Lung (tissue), 12 donors: ENCODE data around the gene BMP6. TPM values are rescaled to one million over a fixed set of nuclear protein-coding genes. Genes with fewer than 3 reads are reported as not detected.

ENCODE experiments used
- ATAC-seq: fragments of 200-7000 bp; cut with Tn5 transposase; one replicate; pipeline ENCODE4 v1.9.1; 2020; ENCODE audit warnings: moderate number of reproducible peaks; ENCODE audit not compliant: insufficient read depth, low FRiP score
- DNase-seq, 3 donors: peaks; one replicate each; pipeline ENCODE4 v3.0.0-alpha.2; 2013 to 2017
- H3K27ac ChIP-seq, 2 donors: one replicate each; pipeline ENCODE4 v1.5.1; 2013; ENCODE audit warnings: mild to moderate bottlenecking in 2 of 2, moderate library complexity in 2 of 2, control low read depth in 1 of 2, inconsistent platforms in 1 of 2, low read depth in 1 of 2, low read length in 1 of 2
- H3K27me3 ChIP-seq, 3 donors: one replicate each; pipeline ENCODE4 v1.5.1; 2013; ENCODE audit warnings: low read length in 2 of 3; ENCODE audit not compliant: control insufficient read depth in 3 of 3, insufficient read depth in 3 of 3
- H3K36me3 ChIP-seq, 4 donors: one replicate each; pipeline ENCODE4 v1.5.1; 2013; ENCODE audit warnings: low read length in 4 of 4, mild to moderate bottlenecking in 1 of 4, moderate library complexity in 1 of 4; ENCODE audit not compliant: control insufficient read depth in 4 of 4, insufficient read depth in 4 of 4
- H3K4me1 ChIP-seq, 5 donors: one replicate each; pipeline ENCODE4 v1.5.1; 2013; ENCODE audit warnings: low read length in 5 of 5, mild to moderate bottlenecking in 2 of 5, moderate library complexity in 1 of 5; ENCODE audit not compliant: control insufficient read depth in 5 of 5, insufficient read depth in 5 of 5
- H3K4me3 ChIP-seq: one replicate; pipeline ENCODE4 v1.5.1; 2013; ENCODE audit warnings: mild to moderate bottlenecking, control low read depth, moderate library complexity
- H3K9ac ChIP-seq, 2 donors: one replicate each; pipeline ENCODE4 v1.5.1; 2013; ENCODE audit warnings: low read length in 2 of 2, control low read depth in 1 of 2; ENCODE audit not compliant: insufficient read depth in 1 of 2
- H3K9me3 ChIP-seq, 4 donors: one replicate each; pipeline ENCODE4 v1.5.1; 2013; ENCODE audit warnings: low read length in 3 of 4, mild to moderate bottlenecking in 1 of 4, moderate library complexity in 1 of 4; ENCODE audit not compliant: control insufficient read depth in 4 of 4, insufficient read depth in 3 of 4
- WGBS, 2 donors: extraction: QIAGEN DNeasy Blood & Tissue Kit; methylation state at CpG; one replicate each; pipeline ENCODE4 v1.1.7; 2013; 5-methylcytosine and 5-hydroxymethylcytosine counted together
- polyA plus RNA-seq, 2 donors: library from polyadenylated mRNA; stranded (reverse); fragments of 200-250 nt; gene quantifications; one replicate each; pipeline ENCODE4 v1.2.1, GENCODE V29; 2013
- total RNA-seq, 2 donors: library from RNA; depleted of rRNA in 1 of 2; stranded (reverse); fragments of >200 nt in 1 of 2; gene quantifications; one replicate each; pipeline ENCODE4 v1.2.1, GENCODE V29; 2014 to 2021
- TF ChIP-seq, protein P1 (sequence below): IDR thresholded peaks from 2 replicates; pipeline ENCODE4 v1.5.1; 2012; ENCODE audit warnings: mild to moderate bottlenecking; ENCODE audit errors: control extremely low read depth, extremely low read depth
- donor health status: control.
- donor health status: control.
- donor health status: Bipolar disorder and iron deficiency.
- donor health status: healthy.
- donor health status: DM: yes; HTN: yes; CAD: no.

BMP6 gene
- total and polyA plus RNA-seq, 4 donors = 2.3 to 17.3 (median 10.6) TPM

DNA sequence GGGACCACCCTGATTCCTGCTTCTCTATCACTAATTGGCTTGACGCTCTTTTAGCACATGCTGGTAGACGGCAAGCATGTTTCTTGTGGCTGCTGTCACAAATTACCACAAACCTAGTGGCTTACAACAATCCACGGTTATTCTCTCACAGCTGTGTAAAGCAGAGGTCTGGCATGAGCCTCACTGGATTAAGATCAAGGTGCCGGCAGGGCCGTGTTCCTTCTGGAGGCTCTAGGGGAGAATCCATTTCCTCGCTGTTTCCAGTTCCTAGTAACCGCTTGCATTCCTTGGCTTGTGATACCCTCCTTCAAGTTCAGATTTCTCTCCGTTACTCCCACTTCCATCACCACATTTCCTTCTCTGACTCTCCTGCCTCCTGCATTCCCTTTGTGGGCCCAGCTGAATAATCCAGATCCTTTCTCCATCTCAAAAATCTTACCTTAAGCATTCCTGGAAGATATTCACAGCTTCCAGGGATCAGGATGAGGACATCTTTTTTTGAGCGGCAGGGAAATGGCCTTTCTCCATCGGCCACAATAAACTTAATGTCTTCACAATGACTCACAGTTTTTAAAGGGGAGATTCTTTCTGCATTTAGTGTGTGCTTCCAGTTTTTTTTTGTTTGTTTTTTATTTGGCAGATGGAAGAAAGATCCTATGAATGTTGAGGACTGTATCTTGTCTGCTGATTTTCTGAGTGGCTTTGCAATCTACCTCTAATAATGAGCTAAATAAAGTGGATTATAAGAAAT lies 39.9 kb downstream of the BMP6 start:
- WGBS, 2 donors = 93 to 97% methylated on average over 10 of the region's 10 CpGs
- Histone ChIP-seq H3K9me3 (peaks cover 0 to 3% (median 0%) of the 10 kb centered on the region in 4 donors), H3K27me3 (peaks cover 0 to 2% (median 0%) of the 10 kb centered on the region in 3 donors), H3K36me3 (no peaks in the 10 kb centered on the region), H3K4me1 (peaks cover 0 to 4% (median 3%) of the 10 kb centered on the region in 5 donors), H3K9ac (no peak overlapping the region), H3K27ac (no peak overlapping the region), H3K4me3 (no peak overlapping the region)
- ATAC-seq (no peak), DNase-seq (no peak)
- TF ChIP-seq, protein P1, sequence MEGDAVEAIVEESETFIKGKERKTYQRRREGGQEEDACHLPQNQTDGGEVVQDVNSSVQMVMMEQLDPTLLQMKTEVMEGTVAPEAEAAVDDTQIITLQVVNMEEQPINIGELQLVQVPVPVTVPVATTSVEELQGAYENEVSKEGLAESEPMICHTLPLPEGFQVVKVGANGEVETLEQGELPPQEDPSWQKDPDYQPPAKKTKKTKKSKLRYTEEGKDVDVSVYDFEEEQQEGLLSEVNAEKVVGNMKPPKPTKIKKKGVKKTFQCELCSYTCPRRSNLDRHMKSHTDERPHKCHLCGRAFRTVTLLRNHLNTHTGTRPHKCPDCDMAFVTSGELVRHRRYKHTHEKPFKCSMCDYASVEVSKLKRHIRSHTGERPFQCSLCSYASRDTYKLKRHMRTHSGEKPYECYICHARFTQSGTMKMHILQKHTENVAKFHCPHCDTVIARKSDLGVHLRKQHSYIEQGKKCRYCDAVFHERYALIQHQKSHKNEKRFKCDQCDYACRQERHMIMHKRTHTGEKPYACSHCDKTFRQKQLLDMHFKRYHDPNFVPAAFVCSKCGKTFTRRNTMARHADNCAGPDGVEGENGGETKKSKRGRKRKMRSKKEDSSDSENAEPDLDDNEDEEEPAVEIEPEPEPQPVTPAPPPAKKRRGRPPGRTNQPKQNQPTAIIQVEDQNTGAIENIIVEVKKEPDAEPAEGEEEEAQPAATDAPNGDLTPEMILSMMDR = no peak

DNA sequence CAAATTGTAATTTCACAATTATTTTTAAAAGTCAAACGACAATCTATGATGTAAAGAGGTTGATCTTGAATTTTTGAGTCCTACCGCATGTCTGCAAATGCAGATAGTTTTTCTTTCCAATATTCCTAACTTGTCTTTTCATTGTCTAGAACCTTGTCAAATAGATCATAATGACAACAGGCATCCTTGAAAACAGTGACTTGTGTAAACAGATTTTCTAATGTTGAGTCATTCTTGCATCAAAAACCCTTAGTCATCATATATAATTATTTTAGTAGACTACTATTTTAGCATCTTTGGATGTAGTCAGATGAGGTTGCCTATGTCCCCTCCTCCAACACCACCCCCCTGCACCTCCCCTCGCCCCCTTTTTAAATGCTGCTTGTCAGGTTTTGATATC lies 43.8 kb downstream of the BMP6 start:
- Histone ChIP-seq H3K36me3 (no peaks in the 10 kb centered on the region), H3K9me3 (peaks cover 0 to 3% (median 0%) of the 10 kb centered on the region in 4 donors), H3K27ac (no peak overlapping the region), H3K27me3 (peaks cover 0 to 2% (median 0%) of the 10 kb centered on the region in 3 donors), H3K4me3 (no peak overlapping the region), H3K4me1 (peaks cover 0 to 2% (median 0%) of the 10 kb centered on the region in 5 donors), H3K9ac (no peak overlapping the region)
- WGBS, 2 donors = 50 to 65% methylated on average over 3 of the region's 3 CpGs
- TF ChIP-seq, protein P1 = no peak
- ATAC-seq = no peak
- DNase-seq = no peak

DNA sequence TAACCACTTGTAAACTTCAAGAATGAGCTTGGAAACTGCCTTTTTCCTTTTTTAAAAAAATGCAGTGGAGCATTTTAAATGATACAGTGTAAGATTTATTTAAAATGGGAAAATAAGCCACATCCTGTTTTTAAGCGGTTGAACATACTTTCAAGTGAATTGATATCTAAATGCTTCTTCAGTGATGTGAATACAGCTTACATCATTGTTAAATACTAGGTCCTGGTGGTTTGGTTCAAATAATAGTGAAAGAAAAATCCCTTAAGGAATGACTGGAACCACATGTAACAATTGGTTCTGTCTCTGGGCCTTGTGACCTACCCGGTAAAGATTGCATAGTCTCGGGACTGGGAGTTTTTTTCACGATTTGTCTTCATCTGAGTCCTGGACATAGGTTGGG lies 44.2 kb downstream of the BMP6 start:
- WGBS, 2 donors = 78 to 84% methylated on average over 4 of the region's 4 CpGs
- H3K9ac ChIP-seq = no peak overlapping the region
- H3K27me3 ChIP-seq = peaks cover 0 to 2% (median 0%) of the 10 kb centered on the region in 3 donors
- TF ChIP-seq, protein P1 = no peak
- H3K9me3 ChIP-seq = peaks cover 0 to 3% (median 0%) of the 10 kb centered on the region in 4 donors
- no peak overlapping the region for H3K27ac ChIP-seq
- H3K4me1 ChIP-seq = peaks cover 0 to 2% (median 0%) of the 10 kb centered on the region in 5 donors
- H3K36me3 ChIP-seq = no peaks in the 10 kb centered on the region
- ATAC-seq = no peak
- no peak for DNase-seq
- no peak overlapping the region for H3K4me3 ChIP-seq
